Spleen (tissue), 7 donors: Measurements from ENCODE around the gene CXCR1.

Experiments used
- POLR2A ChIP-seq, 3 donors: fragments of 450-650 bp; IDR thresholded peaks; one replicate each; pipeline ENCODE4 v1.5.1; 2017; ENCODE audit warnings: antibody characterized with exemption in 3 of 3, mild to moderate bottlenecking in 1 of 3
- POLR2AphosphoS5 ChIP-seq, 3 donors: sonication (generic); formaldehyde crosslinking; IDR thresholded peaks; one replicate each; pipeline ENCODE4 v1.5.1; 2017; ENCODE audit warnings: antibody characterized with exemption in 3 of 3
- TF ChIP-seq, protein P1 (sequence below), 11 experiments: fragments of 200-600 bp in 7 of 11; fragments of 450-650 bp in 4 of 11; sonication (generic) in 4 of 11; IDR thresholded peaks in 8 of 11; conservative IDR thresholded peaks in 3 of 11; 1 replicate in 7 of 11; 2 replicates in 4 of 11; pipeline versions ENCODE4 v1.4.0 to v1.8.0; 2016 to 2021; ENCODE audit warnings: antibody characterized with exemption in 11 of 11, inconsistent platforms in 4 of 11, mild to moderate bottlenecking in 1 of 11
- donor health status: DM: no; HTN: no; CAD: no; lungs with moderate emphysema.
- donor health status: DM: no; HTN: no; CAD: no.
- donor health status: DM: no; HTN: no; CAD: no.

- TF ChIP-seq, protein P1, sequence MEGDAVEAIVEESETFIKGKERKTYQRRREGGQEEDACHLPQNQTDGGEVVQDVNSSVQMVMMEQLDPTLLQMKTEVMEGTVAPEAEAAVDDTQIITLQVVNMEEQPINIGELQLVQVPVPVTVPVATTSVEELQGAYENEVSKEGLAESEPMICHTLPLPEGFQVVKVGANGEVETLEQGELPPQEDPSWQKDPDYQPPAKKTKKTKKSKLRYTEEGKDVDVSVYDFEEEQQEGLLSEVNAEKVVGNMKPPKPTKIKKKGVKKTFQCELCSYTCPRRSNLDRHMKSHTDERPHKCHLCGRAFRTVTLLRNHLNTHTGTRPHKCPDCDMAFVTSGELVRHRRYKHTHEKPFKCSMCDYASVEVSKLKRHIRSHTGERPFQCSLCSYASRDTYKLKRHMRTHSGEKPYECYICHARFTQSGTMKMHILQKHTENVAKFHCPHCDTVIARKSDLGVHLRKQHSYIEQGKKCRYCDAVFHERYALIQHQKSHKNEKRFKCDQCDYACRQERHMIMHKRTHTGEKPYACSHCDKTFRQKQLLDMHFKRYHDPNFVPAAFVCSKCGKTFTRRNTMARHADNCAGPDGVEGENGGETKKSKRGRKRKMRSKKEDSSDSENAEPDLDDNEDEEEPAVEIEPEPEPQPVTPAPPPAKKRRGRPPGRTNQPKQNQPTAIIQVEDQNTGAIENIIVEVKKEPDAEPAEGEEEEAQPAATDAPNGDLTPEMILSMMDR (IDR thresholded peaks at IDR 0.05 in 8 of 11, conservative IDR thresholded peaks at IDR 0.05 in 3 of 11), result no peak
- TF ChIP-seq POLR2A (IDR thresholded peaks at IDR 0.05) (no peak), POLR2AphosphoS5 (IDR thresholded peaks at IDR 0.05) (no peak)
Measured at GRCh38 chr2:218137514-218137913, 29.2 kb downstream of the CXCR1 start.
